ENCODE results near the gene HIP1R.
A peak's percentile ranks its signal among the peaks of the same experiment; 100 is the strongest.
"Not testable (repeated sequence)": the region's sequence is repeated elsewhere in the genome, so short reads cannot be mapped to it uniquely, and the experiment has no call there.

HIP1R gene

GRCh38 chr12:122874081-122874480 lies 38.8 kb downstream of the HIP1R start:
- no peak for DNase-seq (ENCODE audit: extremely low read depth, low read depth)
- H3K4me3 ChIP-seq (replicated peaks; ENCODE audit: low read depth, low read length), result no peak overlapping the region
- TF ChIP-seq, protein P1, sequence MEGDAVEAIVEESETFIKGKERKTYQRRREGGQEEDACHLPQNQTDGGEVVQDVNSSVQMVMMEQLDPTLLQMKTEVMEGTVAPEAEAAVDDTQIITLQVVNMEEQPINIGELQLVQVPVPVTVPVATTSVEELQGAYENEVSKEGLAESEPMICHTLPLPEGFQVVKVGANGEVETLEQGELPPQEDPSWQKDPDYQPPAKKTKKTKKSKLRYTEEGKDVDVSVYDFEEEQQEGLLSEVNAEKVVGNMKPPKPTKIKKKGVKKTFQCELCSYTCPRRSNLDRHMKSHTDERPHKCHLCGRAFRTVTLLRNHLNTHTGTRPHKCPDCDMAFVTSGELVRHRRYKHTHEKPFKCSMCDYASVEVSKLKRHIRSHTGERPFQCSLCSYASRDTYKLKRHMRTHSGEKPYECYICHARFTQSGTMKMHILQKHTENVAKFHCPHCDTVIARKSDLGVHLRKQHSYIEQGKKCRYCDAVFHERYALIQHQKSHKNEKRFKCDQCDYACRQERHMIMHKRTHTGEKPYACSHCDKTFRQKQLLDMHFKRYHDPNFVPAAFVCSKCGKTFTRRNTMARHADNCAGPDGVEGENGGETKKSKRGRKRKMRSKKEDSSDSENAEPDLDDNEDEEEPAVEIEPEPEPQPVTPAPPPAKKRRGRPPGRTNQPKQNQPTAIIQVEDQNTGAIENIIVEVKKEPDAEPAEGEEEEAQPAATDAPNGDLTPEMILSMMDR (IDR thresholded peaks at IDR 0.05; ENCODE audit: low read depth, low read length, missing control alignments), result no peak

DNA sequence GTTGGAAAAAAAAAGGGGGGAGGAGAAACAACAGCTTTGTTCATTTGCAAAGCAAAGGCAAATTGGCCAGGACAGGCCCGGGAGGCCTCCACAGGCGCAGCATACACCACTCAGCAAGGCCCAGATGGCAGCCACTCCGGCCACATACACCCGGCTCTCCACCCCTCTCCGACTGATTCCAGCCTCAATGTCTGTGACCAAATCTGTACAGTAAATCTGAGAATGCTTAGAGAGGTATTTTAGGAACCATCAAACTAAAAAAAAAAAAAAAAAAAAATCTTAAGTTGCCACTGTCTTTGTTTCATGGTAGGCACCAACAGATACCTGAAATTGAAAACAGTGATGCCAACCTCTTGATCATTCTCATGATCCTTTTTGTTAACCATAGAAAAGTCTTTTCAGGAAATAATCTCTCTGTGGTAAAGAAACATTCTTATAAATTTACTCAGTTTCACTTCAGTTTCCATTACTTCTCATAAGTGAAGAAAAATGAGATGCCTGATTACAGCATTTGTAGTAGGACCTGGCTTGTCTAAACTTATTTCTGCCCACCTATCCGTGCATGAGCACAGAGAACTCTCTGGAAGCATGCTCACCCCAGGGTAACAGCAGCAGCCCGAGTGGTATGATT lies 40.4 kb downstream of the HIP1R start:
- no peak for DNase-seq (ENCODE audit: extremely low read depth, low read depth)
- H3K4me3 ChIP-seq (replicated peaks; ENCODE audit: low read depth, low read length), result no peak overlapping the region
- TF ChIP-seq, protein P1 (IDR thresholded peaks at IDR 0.05; ENCODE audit: low read depth, low read length, missing control alignments), result no peak

DNA sequence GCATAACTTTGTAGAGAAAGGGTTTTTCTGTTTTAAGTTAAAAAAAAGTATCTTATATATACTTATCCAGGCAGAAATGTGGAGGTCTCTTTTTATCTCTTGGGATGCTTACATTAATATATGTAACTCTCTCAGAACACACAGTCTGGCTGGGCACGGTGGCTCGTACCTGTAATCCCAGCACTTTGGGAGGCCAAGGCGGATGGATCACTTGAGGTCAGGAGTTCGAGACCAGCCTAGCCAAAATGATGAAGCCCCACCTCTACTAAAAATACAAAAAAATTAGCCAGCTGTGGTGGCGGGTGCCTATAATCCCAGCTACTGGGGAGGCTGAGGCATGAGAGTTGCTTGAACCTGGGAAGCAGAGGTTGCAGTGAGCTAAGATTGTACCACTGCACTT lies 41.0 kb downstream of the HIP1R start:
- not testable (repeated sequence) for DNase-seq (ENCODE audit: extremely low read depth, low read depth); H3K4me3 ChIP-seq (replicated peaks; ENCODE audit: low read depth, low read length)

- H3K4me3 ChIP-seq (replicated peaks; ENCODE audit: low read depth, low read length), result no peak overlapping the region
- DNase-seq (ENCODE audit: extremely low read depth, low read depth), result no peak
- TF ChIP-seq, protein P1 (IDR thresholded peaks at IDR 0.05; ENCODE audit: low read depth, low read length, missing control alignments), result no peak
These were observed 41.5 kb downstream of the HIP1R start for GRCh38 chr12:122876731-122877130.

GRCh38 chr12:122878780-122879612 lies 43.7 kb downstream of the HIP1R start:
- H3K4me3 ChIP-seq (replicated peaks; ENCODE audit: low read depth, low read length), result no peak overlapping the region
- TF ChIP-seq, protein P1 (IDR thresholded peaks at IDR 0.05; ENCODE audit: low read depth, low read length, missing control alignments), result no peak
- DNase-seq (ENCODE audit: extremely low read depth, low read depth), result no peak

DNA sequence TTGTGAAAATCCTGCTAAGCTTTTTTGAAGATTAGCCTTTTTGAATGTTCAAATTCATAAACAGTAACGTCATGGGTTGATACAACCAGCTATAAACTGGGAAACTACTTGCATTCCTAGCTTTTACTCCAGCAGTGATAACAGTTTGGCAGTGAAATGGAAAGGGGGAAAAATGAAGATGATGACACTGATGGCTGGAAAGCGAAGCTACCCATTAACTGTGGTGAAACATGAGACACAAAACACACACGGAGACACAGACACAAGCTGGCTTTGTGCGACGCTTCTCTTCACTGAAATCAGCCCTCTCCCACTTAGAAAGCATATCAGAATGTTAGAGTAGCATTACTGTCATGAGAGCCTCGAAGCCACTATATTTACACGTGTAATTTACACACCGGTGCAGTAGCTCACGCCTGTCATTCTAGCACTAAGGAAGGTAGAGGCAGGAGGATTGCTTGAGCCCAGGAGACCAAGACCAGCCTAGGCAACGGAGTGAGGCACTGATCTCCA lies 45.0 kb downstream of the HIP1R start:
- no peak overlapping the region for H3K4me3 ChIP-seq (replicated peaks; ENCODE audit: low read depth, low read length)
- TF ChIP-seq, protein P1 (IDR thresholded peaks at IDR 0.05; ENCODE audit: low read depth, low read length, missing control alignments), result no peak
- DNase-seq (ENCODE audit: extremely low read depth, low read depth), result no peak

DNA sequence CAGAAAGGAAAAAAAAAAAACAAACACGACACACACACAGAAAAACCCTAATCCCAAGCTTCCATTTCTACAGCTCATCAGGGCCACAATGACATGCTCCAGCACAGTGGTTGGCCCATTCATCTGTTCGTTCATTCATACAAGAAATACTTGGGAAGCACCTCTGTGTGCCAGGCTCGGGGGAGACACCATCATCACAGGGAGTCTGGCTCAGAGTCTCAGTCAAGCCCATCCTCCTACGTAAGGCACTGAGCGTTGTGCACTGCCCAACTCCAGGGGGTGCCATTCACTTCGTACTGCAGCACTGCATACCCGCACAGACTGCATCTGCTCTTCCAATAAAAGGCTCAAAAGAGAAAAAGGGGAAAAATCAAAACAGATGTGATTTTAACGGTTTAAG lies 45.4 kb downstream of the HIP1R start:
- TF ChIP-seq, protein P1 (IDR thresholded peaks at IDR 0.05; ENCODE audit: low read depth, low read length, missing control alignments), result peak; percentile 69
- DNase-seq (ENCODE audit: extremely low read depth, low read depth), result no peak
- no peak overlapping the region for H3K4me3 ChIP-seq (replicated peaks; ENCODE audit: low read depth, low read length)

Data from HFF-Myc (cell line).